H1 (cell line): ENCODE data around the gene ACKR2. TPM values are rescaled to one million over a fixed set of nuclear protein-coding genes. Genes with fewer than 3 reads are reported as not detected.

ENCODE experiments used
- CTCF ChIA-PET: fragments of 300-600 bp; sonication (Branson Sonifier 250); formaldehyde crosslinking; loops from one replicate; lab custom pipeline; 2021; ENCODE audit not compliant: partially characterized antibody; lab: Charles Lee
- POLR2A ChIA-PET: fragments of 300-600 bp; sonication (Branson Sonifier 250); formaldehyde crosslinking; loops from one replicate; lab custom pipeline; 2021; ENCODE audit warnings: inconsistent platforms; ENCODE audit not compliant: partially characterized antibody; lab: Charles Lee
- DNase-seq, 2 experiments: peaks; one replicate each; pipeline versions ENCODE4 v3.0.0 to v3.0.0-alpha.2; 2010 to 2022; ENCODE audit warnings: low spot score in 2 of 2, low read depth in 1 of 2, mixed read lengths in 1 of 2
- FAIRE-seq: peaks from 2 replicates; lab custom pipeline; 2011; peaks lifted over from hg19 to GRCh38; lab: Jason Lieb, UNC
- H2AFZ ChIP-seq: 2 replicates; pipeline ENCODE4 v1.8.1; 2012; ENCODE audit warnings: low read length, inconsistent platforms
- H2AK5ac ChIP-seq: 2 replicates; pipeline ENCODE4 v1.6.1; 2013; ENCODE audit warnings: low read depth, low read length
- H2BK120ac ChIP-seq: replicated peaks from 2 replicates; pipeline ENCODE3; 2013; ENCODE audit warnings: low read depth, low read length, inconsistent platforms
- H2BK12ac ChIP-seq: 2 replicates; pipeline ENCODE4 v1.6.1; 2013; ENCODE audit warnings: low read depth, low read length
- H2BK15ac ChIP-seq: 2 replicates; pipeline ENCODE4 v1.6.1; 2013; ENCODE audit warnings: low read length
- H2BK20ac ChIP-seq: 2 replicates; pipeline ENCODE4 v1.6.1; 2013; ENCODE audit warnings: low read length
- H2BK5ac ChIP-seq: 2 replicates; pipeline ENCODE4 v1.6.1; 2013; ENCODE audit warnings: low read depth, low read length
- H3K14ac ChIP-seq: 2 replicates; pipeline ENCODE4 v1.6.1; 2013; ENCODE audit warnings: inconsistent platforms; ENCODE audit not compliant: insufficient read length
- H3K18ac ChIP-seq: 2 replicates; pipeline ENCODE4 v1.6.1; 2013; ENCODE audit warnings: low read length; ENCODE audit errors: extremely low read depth
- H3K23ac ChIP-seq: 2 replicates; pipeline ENCODE4 v1.6.1; 2013; ENCODE audit warnings: inconsistent platforms; ENCODE audit not compliant: insufficient read length
- H3K23me2 ChIP-seq: 2 replicates; pipeline ENCODE4 v1.6.1; 2013; ENCODE audit warnings: low read depth, low read length
- H3K27ac ChIP-seq: 2 replicates; pipeline ENCODE4 v1.6.1; 2011; ENCODE audit warnings: low read depth, low read length, inconsistent platforms
- H3K27me3 ChIP-seq, 4 experiments: replicated peaks in 1 of 4; 1 replicate in 1 of 4; 2 replicates in 3 of 4; pipeline versions ENCODE4 v1.6.1 to v1.8.1; 2011 to 2013; ENCODE audit warnings: low read length in 3 of 4, mild to moderate bottlenecking in 3 of 4, inconsistent platforms in 2 of 4, mixed read lengths in 2 of 4, moderate library complexity in 1 of 4; ENCODE audit not compliant: control insufficient read depth in 3 of 4, insufficient read depth in 3 of 4; ENCODE audit errors: extremely low read depth in 1 of 4
- H3K36me3 ChIP-seq, 4 experiments: 2 replicates each; pipeline versions ENCODE4 v1.6.1 to v1.8.1; 2011 to 2013; ENCODE audit warnings: mild to moderate bottlenecking in 4 of 4, low read length in 3 of 4, moderate library complexity in 2 of 4, control low read depth in 1 of 4, inconsistent platforms in 1 of 4; ENCODE audit not compliant: insufficient read depth in 4 of 4, control insufficient read depth in 2 of 4
- H3K4ac ChIP-seq: replicated peaks from 2 replicates; pipeline ENCODE3; 2013; ENCODE audit warnings: low read length, low read depth, mixed read lengths, inconsistent platforms; ENCODE audit not compliant: insufficient read length
- H3K4me1 ChIP-seq, 4 experiments: replicated peaks in 1 of 4; 1 replicate in 1 of 4; 2 replicates in 3 of 4; pipeline versions ENCODE4 v1.6.1 to v1.8.1; 2011 to 2013; ENCODE audit warnings: low read length in 3 of 4, inconsistent platforms in 2 of 4, mixed read lengths in 1 of 4; ENCODE audit not compliant: insufficient read depth in 4 of 4, control insufficient read depth in 3 of 4
- H3K4me2 ChIP-seq, 2 experiments: 2 replicates each; pipeline versions ENCODE4 v1.6.1 to v1.8.1; 2011 to 2013; ENCODE audit warnings: low read depth in 2 of 2, low read length in 2 of 2, control low read depth in 1 of 2, inconsistent platforms in 1 of 2, mild to moderate bottlenecking in 1 of 2; ENCODE audit not compliant: insufficient read depth in 1 of 2
- H3K4me3 ChIP-seq, 4 experiments: fragments of 200-600, 300-600 bp in 1 of 4; sonication (generic), shearing (Covaris generic), sonication (Bioruptor Twin) in 1 of 4; 2 replicates each; pipeline versions ENCODE4 v1.5.1 to v1.8.1; 2011 to 2016; ENCODE audit warnings: low read length in 4 of 4, low read depth in 3 of 4, control low read depth in 2 of 4, inconsistent platforms in 2 of 4, mild to moderate bottlenecking in 2 of 4, mixed read lengths in 1 of 4, moderate library complexity in 1 of 4; ENCODE audit not compliant: insufficient read depth in 2 of 4; ENCODE audit errors: extremely low read depth in 1 of 4
- H3K56ac ChIP-seq: replicated peaks from 2 replicates; pipeline ENCODE3; 2013; ENCODE audit warnings: low read depth, mild to moderate bottlenecking, mixed read lengths, low read length, inconsistent platforms; ENCODE audit not compliant: insufficient read length
- H3K79me1 ChIP-seq: 2 replicates; pipeline ENCODE4 v1.6.1; 2013; ENCODE audit warnings: low read depth, low read length, control low read depth
- H3K79me2 ChIP-seq, 2 experiments: 2 replicates each; pipeline versions ENCODE4 v1.6.1 to v1.8.1; 2012 to 2013; ENCODE audit warnings: low read length in 2 of 2, mild to moderate bottlenecking in 2 of 2, inconsistent platforms in 1 of 2; ENCODE audit not compliant: insufficient read depth in 2 of 2, control insufficient read depth in 1 of 2
- H3K9ac ChIP-seq, 4 experiments: replicated peaks in 1 of 4; 1 replicate in 1 of 4; 2 replicates in 3 of 4; pipeline versions ENCODE4 v1.6.1 to v1.8.1; 2011 to 2013; ENCODE audit warnings: low read depth in 3 of 4, low read length in 3 of 4, control low read depth in 2 of 4, mild to moderate bottlenecking in 2 of 4, moderate library complexity in 2 of 4, inconsistent platforms in 1 of 4; ENCODE audit errors: extremely low read depth in 1 of 4
- H3K9me3 ChIP-seq, 2 experiments: 2 replicates each; pipeline versions ENCODE4 v1.6.1 to v1.8.1; 2012 to 2013; ENCODE audit warnings: mild to moderate bottlenecking in 2 of 2, moderate library complexity in 2 of 2, control low read depth in 1 of 2, inconsistent platforms in 1 of 2, low read depth in 1 of 2, low read length in 1 of 2, mixed read lengths in 1 of 2; ENCODE audit not compliant: insufficient read depth in 2 of 2
- H4K20me1 ChIP-seq, 2 experiments: replicated peaks in 1 of 2; 2 replicates each; pipeline versions ENCODE3 to v1.8.1; 2011 to 2013; ENCODE audit warnings: inconsistent platforms in 2 of 2, low read length in 2 of 2, mild to moderate bottlenecking in 1 of 2; ENCODE audit not compliant: insufficient read depth in 2 of 2, control insufficient read depth in 1 of 2
- H4K5ac ChIP-seq: 2 replicates; pipeline ENCODE4 v1.6.1; 2013; ENCODE audit warnings: low read length, low read depth, mixed read lengths, inconsistent platforms; ENCODE audit not compliant: insufficient read length
- H4K8ac ChIP-seq: 2 replicates; pipeline ENCODE4 v1.8.0; 2013; ENCODE audit warnings: mild to moderate bottlenecking, moderate library complexity, low read length, inconsistent platforms; ENCODE audit not compliant: insufficient read depth; ENCODE audit errors: extremely low read depth
- H4K91ac ChIP-seq: replicated peaks from 2 replicates; pipeline ENCODE3; 2013; ENCODE audit warnings: low read length, mixed read lengths, inconsistent platforms; ENCODE audit not compliant: insufficient read length
- EP300 ChIP-seq, 2 experiments: IDR thresholded peaks; 1 replicate in 1 of 2; 2 replicates in 1 of 2; pipeline ENCODE4 v1.6.1; 2011 to 2012; ENCODE audit warnings: low read depth in 2 of 2, low read length in 2 of 2, mild to moderate bottlenecking in 2 of 2, borderline replicate concordance in 1 of 2, inconsistent platforms in 1 of 2, moderate library complexity in 1 of 2
- NANOG ChIP-seq: IDR thresholded peaks from 2 replicates; pipeline ENCODE4 v1.6.1; 2011; ENCODE audit warnings: low read length, low read depth, mild to moderate bottlenecking, inconsistent platforms; ENCODE audit not compliant: insufficient read depth, poor library complexity, severe bottlenecking
- PHF8 ChIP-seq: fragments of 200-600 bp; sonication (generic); conservative IDR thresholded peaks from 2 replicates; pipeline ENCODE4 v1.7.1; 2012; ENCODE audit warnings: low read depth, mild to moderate bottlenecking, inconsistent platforms, low read length, moderate library complexity
- POLR2A ChIP-seq, 2 experiments: IDR thresholded peaks; 1 replicate in 1 of 2; 2 replicates in 1 of 2; pipeline ENCODE4 v1.6.1; 2011; ENCODE audit warnings: low read depth in 2 of 2, low read length in 2 of 2, mild to moderate bottlenecking in 2 of 2; ENCODE audit errors: control extremely low read depth in 1 of 2
- RAD21 ChIP-seq, 2 experiments: IDR thresholded peaks in 1 of 2; conservative IDR thresholded peaks in 1 of 2; 2 replicates each; pipeline ENCODE4 v1.6.1; 2011; ENCODE audit warnings: low read depth in 2 of 2, low read length in 2 of 2, improper control_type of control experiment in 1 of 2, inconsistent platforms in 1 of 2, mild to moderate bottlenecking in 1 of 2, moderate library complexity in 1 of 2
- SAP30 ChIP-seq: fragments of 300-600 bp; sonication (generic); IDR thresholded peaks from 2 replicates; pipeline ENCODE4 v1.7.1; 2012; ENCODE audit warnings: low read length, moderate library complexity, mild to moderate bottlenecking, inconsistent platforms; ENCODE audit not compliant: insufficient read depth, insufficient replicate concordance
- SIN3A ChIP-seq, 2 experiments: IDR thresholded peaks in 1 of 2; conservative IDR thresholded peaks in 1 of 2; 2 replicates each; pipeline ENCODE4 v1.6.1; 2011 to 2012; ENCODE audit warnings: low read length in 2 of 2, improper control_type of control experiment in 1 of 2, low read depth in 1 of 2, mild to moderate bottlenecking in 1 of 2
- TEAD4 ChIP-seq: IDR thresholded peaks from 2 replicates; pipeline ENCODE4 v1.6.1; 2012; ENCODE audit warnings: low read depth, low read length, inconsistent platforms, mixed read lengths
- WGBS, 2 experiments: shearing (Covaris generic) in 1 of 2; methylation state at CpG; one replicate each; pipeline versions ENCODE4 v1.1.6 to v1.1.7; 2013 to 2015; ENCODE audit warnings: low lambda C conversion rate in 2 of 2, mixed read lengths in 2 of 2, inconsistent platforms in 1 of 2, low coverage in 1 of 2, missing lambda C conversion rate in 1 of 2; ENCODE audit not compliant: insufficient replicate concordance in 2 of 2, insufficient coverage in 1 of 2, insufficient read length in 1 of 2; ENCODE audit errors: extremely low coverage in 1 of 2, missing lambda C conversion rate in 1 of 2; 5-methylcytosine and 5-hydroxymethylcytosine counted together
- polyA plus RNA-seq, 7 experiments: library from polyadenylated mRNA; depleted of rRNA in 3 of 7; stranded (reverse) in 5 of 7; unstranded in 2 of 7; fragments of >200 nt in 5 of 7; fragments of 200-250 nt in 2 of 7; gene quantifications; 1 replicate in 5 of 7; 2 replicates in 1 of 7; 4 replicates in 1 of 7; pipeline versions ENCODE4 v1.2.1 to v1.2.3, GENCODE V29; 2011 to 2013; ENCODE audit warnings: missing spikeins in 2 of 7, mixed read lengths in 2 of 7
- total RNA-seq: library from RNA; stranded (reverse); fragmentation: NEBNext Ultra II Directional; extraction: Animal tissue kit (Norgen Biotek cat#: 25700); gene quantifications from 2 replicates; pipeline ENCODE4 v1.2.1, GENCODE V29; 2021

The ACKR2 gene
- total and polyA plus RNA-seq, 2 of the 8 experiments (the other 6 are each of a cell fraction or from before 2014, with no cell fraction given), result 0.09 to 0.12 TPM

- no peak overlapping the region for H3K18ac ChIP-seq
- no peak overlapping the region for H2AFZ ChIP-seq
- FAIRE-seq (peak; percentile 28), DNase-seq (no peak)
- no peak overlapping the region for H2BK15ac ChIP-seq
- H2BK120ac ChIP-seq, result no peak overlapping the region
- H2BK20ac ChIP-seq, result no peak overlapping the region
- H4K5ac ChIP-seq, result no peak overlapping the region
- H2BK12ac ChIP-seq, result no peak overlapping the region
- no peak overlapping the region for H3K56ac ChIP-seq
- H3K4me1 ChIP-seq, result peaks cover 0 to 3% (median 0%) of the 10 kb centered on the region in 4 experiments; a peak in 2 of 7 replicates
- H3K23ac ChIP-seq, result no peak overlapping the region
- H3K79me2 ChIP-seq, result no peaks in the 10 kb centered on the region
- H3K27me3 ChIP-seq, result no peaks in the 10 kb centered on the region
- H3K4ac ChIP-seq, result no peak overlapping the region
- H2BK5ac ChIP-seq, result 0 out of 2 replicates have a peak overlapping the region, but pooled peaks have one; percentile 18
- CTCF ChIA-PET, result interaction anchor here (0.7 to 3.7 kb wide), 21 partner anchors 11 to 302 kb away, joined by 3 to 27 read pairs (median 5); partner anchors contain the start of gene ACKR2
- no peak overlapping the region for H3K14ac ChIP-seq
- POLR2A ChIA-PET, result interaction anchor here (3.1 kb wide), 1 partner anchor 23 kb away, joined by 15 read pairs; the partner anchor contains the start of gene HIGD1A
- 71% methylated on average over 10 of the region's 11 CpGs; no CpG with 5 or more reads in 1 of the 2 experiments for WGBS, 2 experiments
- H4K8ac ChIP-seq, result no peak overlapping the region
- no peak overlapping the region for H3K9ac ChIP-seq
- H3K79me1 ChIP-seq, result no peaks in the 10 kb centered on the region
- H2AK5ac ChIP-seq, result no peak overlapping the region
- H3K36me3 ChIP-seq, result peaks cover 0 to 14% (median 6%) of the 10 kb centered on the region in 4 experiments; a peak in 4 of 8 replicates
- no peak overlapping the region for H4K91ac ChIP-seq
- no peaks in the 10 kb centered on the region for H3K9me3 ChIP-seq
- no peak overlapping the region for H3K27ac ChIP-seq
- no peaks in the 10 kb centered on the region for H3K23me2 ChIP-seq
- H4K20me1 ChIP-seq, result peaks cover 0 to 3% of the 10 kb centered on the region in 2 experiments
- no peak overlapping the region for H3K4me3 ChIP-seq
- H3K4me2 ChIP-seq, result no peak overlapping the region
- TF ChIP-seq EP300 (IDR thresholded peaks at IDR 0.05; ENCODE audit: borderline replicate concordance in 1 of 2, low read depth in 2 of 2, low read length in 2 of 2) (no peak), RAD21 (IDR thresholded peaks at IDR 0.05 in 1 of 2, conservative IDR thresholded peaks at IDR 0.05 in 1 of 2; ENCODE audit: low read depth in 2 of 2, low read length in 2 of 2) (peak; percentile 75 to 77), POLR2A (IDR thresholded peaks at IDR 0.05; ENCODE audit: control extremely low read depth in 1 of 2, low read depth in 2 of 2, low read length in 2 of 2) (no peak), TEAD4 (0 out of 2 replicates have a peak, but pooled peaks have one; percentile 20), PHF8 (no peak), SIN3A (conservative IDR thresholded peaks at IDR 0.05 in 1 of 2, IDR thresholded peaks at IDR 0.05 in 1 of 2; ENCODE audit: low read depth in 1 of 2, low read length in 2 of 2) (no peak), SAP30 (no peak), NANOG (no peak)
Measured at GRCh38 chr3:42780892-42781700, 28.1 kb upstream of the ACKR2 start.
